SJCRH30 (cell line): ENCODE results near the gene SIAH3. TPM values are rescaled to one million over a fixed set of nuclear protein-coding genes. Genes with fewer than 3 reads are reported as not detected.
A peak's percentile ranks its signal among the peaks of the same experiment; 100 is the strongest.

Source experiments
- DNase-seq, 2 experiments: peaks; one replicate each; pipeline ENCODE4 v3.0.0-alpha.2; 2015 to 2020
- H3K27ac ChIP-seq: fragments of 250-450 bp; sonication (Bioruptor Pico); 2 replicates; pipeline ENCODE4 v1.5.1; 2020; ENCODE audit warnings: mild to moderate bottlenecking, moderate library complexity
- H3K27me3 ChIP-seq: fragments of 250-450 bp; sonication (Bioruptor Pico); 2 replicates; pipeline ENCODE4 v1.5.1; 2020; ENCODE audit warnings: mild to moderate bottlenecking, moderate library complexity
- H3K36me3 ChIP-seq: fragments of 250-450 bp; sonication (Bioruptor Pico); 2 replicates; pipeline ENCODE4 v1.5.1; 2020; ENCODE audit warnings: mild to moderate bottlenecking, moderate library complexity
- H3K4me1 ChIP-seq: fragments of 250-450 bp; sonication (Bioruptor Pico); 2 replicates; pipeline ENCODE4 v1.5.1; 2020; ENCODE audit warnings: mild to moderate bottlenecking, moderate library complexity
- H3K4me3 ChIP-seq: fragments of 250-450 bp; sonication (Bioruptor Pico); 2 replicates; pipeline ENCODE4 v1.5.1; 2020; ENCODE audit warnings: mild to moderate bottlenecking, moderate library complexity
- H3K9me3 ChIP-seq: fragments of 250-450 bp; sonication (Bioruptor Pico); replicated peaks from 2 replicates; pipeline ENCODE4 v1.5.1; 2020; ENCODE audit warnings: mild to moderate bottlenecking, moderate library complexity
- total RNA-seq: library from RNA; depleted of rRNA; stranded (reverse); fragments of >200 nt; shearing (Covaris generic); gene quantifications from 2 replicates; pipeline ENCODE4 v1.2.3, GENCODE V29; 2014

SIAH3 gene
- total RNA-seq, 1 experiment from 2014 or later = not detected

GRCh38 chr13:45784755-45785675 is 66.5 kb downstream of the SIAH3 start:
- no peak for DNase-seq
- no peaks in the 10 kb centered on the region for H3K27me3 ChIP-seq
- no peaks in the 10 kb centered on the region for H3K9me3 ChIP-seq
- no peaks in the 10 kb centered on the region for H3K36me3 ChIP-seq
- peaks cover 10% of the 10 kb centered on the region for H3K4me1 ChIP-seq
- H3K4me3 ChIP-seq = no peak overlapping the region
- H3K27ac ChIP-seq = no peak overlapping the region

- no peak overlapping the region for H3K4me3 ChIP-seq
- H3K9me3 ChIP-seq = no peaks in the 10 kb centered on the region
- H3K36me3 ChIP-seq = no peaks in the 10 kb centered on the region
- H3K4me1 ChIP-seq = peaks cover 10% of the 10 kb centered on the region
- no peak for DNase-seq
- no peaks in the 10 kb centered on the region for H3K27me3 ChIP-seq
- H3K27ac ChIP-seq = no peak overlapping the region
Observed at GRCh38 chr13:45783346-45784043, 68.1 kb downstream of the SIAH3 start.

GRCh38 chr13:45782327-45783045 is 69.1 kb downstream of the SIAH3 start:
- DNase-seq = no peak
- H3K27ac ChIP-seq = no peak overlapping the region

GRCh38 chr13:45781553-45782326 is 69.8 kb downstream of the SIAH3 start:
- Histone ChIP-seq H3K36me3 (no peaks in the 10 kb centered on the region), H3K9me3 (no peaks in the 10 kb centered on the region), H3K4me3 (no peak overlapping the region), H3K27me3 (no peaks in the 10 kb centered on the region), H3K4me1 (peaks cover 10% of the 10 kb centered on the region), H3K27ac (no peak overlapping the region)
- peak; percentile 52 to 62 for DNase-seq

More at GRCh38 chr13:45782327-45783045, 69.1 kb downstream of the SIAH3 start:
- Histone ChIP-seq H3K9me3 (no peaks in the 10 kb centered on the region), H3K4me1 (peaks cover 10% of the 10 kb centered on the region), H3K27me3 (no peaks in the 10 kb centered on the region), H3K36me3 (no peaks in the 10 kb centered on the region), H3K4me3 (no peak overlapping the region)

GRCh38 chr13:45779901-45780300 is 71.7 kb downstream of the SIAH3 start:
- Histone ChIP-seq H3K4me1 (peaks cover 10% of the 10 kb centered on the region), H3K36me3 (no peaks in the 10 kb centered on the region), H3K27ac (no peak overlapping the region), H3K27me3 (no peaks in the 10 kb centered on the region), H3K9me3 (no peaks in the 10 kb centered on the region), H3K4me3 (no peak overlapping the region)
- DNase-seq = no peak

- peak in 1 of 2 experiments; percentile 12 for DNase-seq
- Histone ChIP-seq H3K27me3 (no peaks in the 10 kb centered on the region), H3K27ac (no peak overlapping the region; the same call in 1 of the 2 replicates), H3K36me3 (no peaks in the 10 kb centered on the region), H3K4me1 (peaks cover 10% of the 10 kb centered on the region), H3K9me3 (no peaks in the 10 kb centered on the region), H3K4me3 (no peak overlapping the region)
Observed at GRCh38 chr13:45778882-45779281, 72.7 kb downstream of the SIAH3 start.

- Histone ChIP-seq H3K27me3 (no peaks in the 10 kb centered on the region), H3K4me3 (no peak overlapping the region), H3K9me3 (no peaks in the 10 kb centered on the region), H3K27ac (no peak overlapping the region), H3K4me1 (peaks cover 6% of the 10 kb centered on the region; the same call in 1 of the 2 replicates), H3K36me3 (no peaks in the 10 kb centered on the region)
- no peak for DNase-seq
Observed at GRCh38 chr13:45776748-45777147, 74.8 kb downstream of the SIAH3 start.

- H3K4me3 ChIP-seq = no peak overlapping the region
- no peaks in the 10 kb centered on the region for H3K9me3 ChIP-seq
- H3K27ac ChIP-seq = no peak overlapping the region
- no peak for DNase-seq
- no peaks in the 10 kb centered on the region for H3K27me3 ChIP-seq
- no peaks in the 10 kb centered on the region for H3K4me1 ChIP-seq
- H3K36me3 ChIP-seq = no peaks in the 10 kb centered on the region
Observed at GRCh38 chr13:45775401-45775963, 76.1 kb downstream of the SIAH3 start.

- Histone ChIP-seq H3K36me3 (no peaks in the 10 kb centered on the region), H3K4me1 (no peaks in the 10 kb centered on the region), H3K4me3 (no peak overlapping the region), H3K27ac (no peak overlapping the region), H3K27me3 (no peaks in the 10 kb centered on the region), H3K9me3 (no peaks in the 10 kb centered on the region)
- no peak for DNase-seq
Observed at GRCh38 chr13:45773944-45774343, 77.6 kb downstream of the SIAH3 start.

GRCh38 chr13:45773236-45773635 is 78.3 kb downstream of the SIAH3 start:
- H3K27me3 ChIP-seq = no peaks in the 10 kb centered on the region
- no peak overlapping the region for H3K4me3 ChIP-seq
- no peaks in the 10 kb centered on the region for H3K4me1 ChIP-seq
- no peaks in the 10 kb centered on the region for H3K36me3 ChIP-seq
- H3K9me3 ChIP-seq = no peaks in the 10 kb centered on the region
- no peak for DNase-seq
- H3K27ac ChIP-seq = no peak overlapping the region

GRCh38 chr13:45770886-45771285 is 80.7 kb downstream of the SIAH3 start:
- no peak overlapping the region for H3K27ac ChIP-seq
- H3K36me3 ChIP-seq = no peaks in the 10 kb centered on the region
- H3K9me3 ChIP-seq = no peaks in the 10 kb centered on the region
- no peaks in the 10 kb centered on the region for H3K27me3 ChIP-seq
- H3K4me3 ChIP-seq = no peak overlapping the region
- no peak for DNase-seq
- no peaks in the 10 kb centered on the region for H3K4me1 ChIP-seq

- no peak for DNase-seq
- Histone ChIP-seq H3K9me3 (no peaks in the 10 kb centered on the region), H3K27me3 (no peaks in the 10 kb centered on the region), H3K27ac (no peak overlapping the region), H3K4me1 (no peaks in the 10 kb centered on the region), H3K36me3 (no peaks in the 10 kb centered on the region), H3K4me3 (no peak overlapping the region)
Observed at GRCh38 chr13:45768656-45769479, 82.7 kb downstream of the SIAH3 start.

- Histone ChIP-seq H3K27ac (no peak overlapping the region), H3K4me3 (no peak overlapping the region), H3K27me3 (no peaks in the 10 kb centered on the region), H3K9me3 (no peaks in the 10 kb centered on the region), H3K4me1 (no peaks in the 10 kb centered on the region), H3K36me3 (no peaks in the 10 kb centered on the region)
- no peak for DNase-seq
Observed at GRCh38 chr13:45765464-45765863, 86.1 kb downstream of the SIAH3 start.
